ENCODE measurements around the gene KCNQ5. TPM values are rescaled to one million over a fixed set of nuclear protein-coding genes. Genes with fewer than 3 reads are reported as not detected.

The KCNQ5 gene
- polyA plus RNA-seq, 1 donor (not counting 4 experiments of a cell fraction or from before 2014, with no cell fraction given) = 3.4 TPM

DNA sequence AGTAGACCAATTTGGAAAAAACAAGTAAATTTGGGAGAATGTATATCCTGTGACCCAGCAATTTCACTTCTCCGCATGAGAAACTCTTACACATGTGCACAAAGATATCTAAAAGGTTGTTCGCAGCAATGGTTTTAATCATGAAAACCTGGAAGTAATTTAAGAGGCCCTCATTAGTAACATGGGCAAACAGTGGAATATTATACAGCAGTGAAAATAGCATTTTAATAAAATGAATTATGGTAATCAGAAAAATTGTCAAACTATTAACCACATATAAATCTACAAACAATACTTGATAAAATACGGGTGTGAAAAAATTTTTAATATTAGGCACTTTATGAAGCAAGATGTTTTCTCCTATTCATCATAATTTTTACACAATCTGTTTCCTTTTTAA lies 74.2 kb downstream of the KCNQ5 start:
- Histone ChIP-seq H3K36me3 (ENCODE audit: control insufficient read depth in 2 of 2, extremely low read depth in 1 of 2, insufficient read depth in 2 of 2, low read length in 2 of 2) (no peaks in the 10 kb centered on the region), H3K27me3 (ENCODE audit: control insufficient read depth, extremely low read depth, insufficient read depth, low read length) (no peaks in the 10 kb centered on the region), H3K9ac (ENCODE audit: control insufficient read depth, extremely low read depth, insufficient read depth, low read length) (no peak overlapping the region), H3K4me2 (ENCODE audit: control insufficient read depth, extremely low read depth, insufficient read depth, low read depth, low read length) (no peak overlapping the region), H3K9me1 (ENCODE audit: control insufficient read depth, extremely low read depth, insufficient read depth, low read length) (no peaks in the 10 kb centered on the region), H3K4me3 (ENCODE audit: control insufficient read depth in 2 of 3, extremely low read depth in 1 of 3, insufficient read depth in 2 of 3, low read depth in 1 of 3, low read length in 3 of 3) (no peak overlapping the region), H4K20me1 (ENCODE audit: control insufficient read depth, extremely low read depth, insufficient read depth, low read length) (no peaks in the 10 kb centered on the region), H2AFZ (ENCODE audit: control insufficient read depth, low read length) (no peak overlapping the region), H3K4me1 (ENCODE audit: control insufficient read depth, extremely low read depth, insufficient read depth, low read length) (no peaks in the 10 kb centered on the region), H3K79me2 (ENCODE audit: control insufficient read depth, insufficient read depth, low read length) (no peaks in the 10 kb centered on the region), H3K9me3 (ENCODE audit: control insufficient read depth, low read depth, low read length) (no peaks in the 10 kb centered on the region), H3K27ac (ENCODE audit: control insufficient read depth, insufficient read depth, low read length) (no peak overlapping the region)
- TF ChIP-seq CTCF (optimal IDR thresholded peaks at IDR 0.05 in 1 of 3, IDR thresholded peaks at IDR 0.05 in 1 of 3, conservative IDR thresholded peaks at IDR 0.05 in 1 of 3; ENCODE audit: extremely low read depth in 1 of 3, insufficient read depth in 2 of 3, low read length in 3 of 3) (no peak), EZH2 (IDR thresholded peaks at IDR 0.05; ENCODE audit: low read length) (no peak)
- no peak for DNase-seq (ENCODE audit: low read depth, low spot score)
- dilution Hi-C loops (cut with MboI; ENCODE audit: extremely low pct_ligation_motif_present, low sequenced_read_pairs) = no loop called here
- FAIRE-seq = no peak

DNA sequence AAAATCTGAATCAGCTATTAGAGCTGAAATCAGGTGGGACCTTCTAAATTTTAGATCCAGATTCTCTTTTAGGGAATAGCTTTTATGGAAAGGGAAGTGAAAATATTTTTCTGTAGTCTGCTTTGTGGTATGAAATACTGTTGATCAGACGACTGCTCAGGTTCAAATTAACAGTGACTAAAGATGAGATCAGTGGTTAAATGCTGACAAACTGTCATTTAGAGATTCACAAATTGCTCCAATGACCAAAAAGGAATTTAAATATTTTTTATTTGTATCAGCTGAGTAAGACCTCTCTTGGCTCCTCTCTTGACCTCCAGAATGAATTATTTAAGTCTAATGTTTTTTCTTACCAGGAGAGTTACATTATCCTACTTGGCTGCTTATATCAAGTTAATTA lies 77.3 kb downstream of the KCNQ5 start:
- H2AFZ ChIP-seq (ENCODE audit: control insufficient read depth, low read length) = no peak overlapping the region
- H3K27ac ChIP-seq (ENCODE audit: control insufficient read depth, insufficient read depth, low read length) = no peak overlapping the region
- no peaks in the 10 kb centered on the region for H3K9me1 ChIP-seq (ENCODE audit: control insufficient read depth, extremely low read depth, insufficient read depth, low read length)
- TF ChIP-seq EZH2 (IDR thresholded peaks at IDR 0.05; ENCODE audit: low read length) = no peak
- no peak for TF ChIP-seq CTCF (optimal IDR thresholded peaks at IDR 0.05 in 1 of 3, IDR thresholded peaks at IDR 0.05 in 1 of 3, conservative IDR thresholded peaks at IDR 0.05 in 1 of 3; ENCODE audit: extremely low read depth in 1 of 3, insufficient read depth in 2 of 3, low read length in 3 of 3)
- H3K4me1 ChIP-seq (ENCODE audit: control insufficient read depth, extremely low read depth, insufficient read depth, low read length) = no peaks in the 10 kb centered on the region
- H4K20me1 ChIP-seq (ENCODE audit: control insufficient read depth, extremely low read depth, insufficient read depth, low read length) = no peaks in the 10 kb centered on the region
- no peaks in the 10 kb centered on the region for H3K27me3 ChIP-seq (ENCODE audit: control insufficient read depth, extremely low read depth, insufficient read depth, low read length)
- dilution Hi-C loops (cut with MboI; ENCODE audit: extremely low pct_ligation_motif_present, low sequenced_read_pairs) = no loop called here
- no peaks in the 10 kb centered on the region for H3K9me3 ChIP-seq (ENCODE audit: control insufficient read depth, low read depth, low read length)
- DNase-seq (ENCODE audit: low read depth, low spot score) (no peak), FAIRE-seq (no peak)
- no peak overlapping the region for H3K4me3 ChIP-seq (ENCODE audit: control insufficient read depth in 2 of 3, extremely low read depth in 1 of 3, insufficient read depth in 2 of 3, low read depth in 1 of 3, low read length in 3 of 3)
- H3K79me2 ChIP-seq (ENCODE audit: control insufficient read depth, insufficient read depth, low read length) = no peaks in the 10 kb centered on the region
- H3K9ac ChIP-seq (ENCODE audit: control insufficient read depth, extremely low read depth, insufficient read depth, low read length) = no peak overlapping the region
- H3K36me3 ChIP-seq (ENCODE audit: control insufficient read depth in 2 of 2, extremely low read depth in 1 of 2, insufficient read depth in 2 of 2, low read length in 2 of 2) = no peaks in the 10 kb centered on the region
- H3K4me2 ChIP-seq (ENCODE audit: control insufficient read depth, extremely low read depth, insufficient read depth, low read depth, low read length) = no peak overlapping the region

Measured in keratinocyte (primary cell).